ENCODE measurements around the gene HTR3E.
A peak's percentile ranks its signal among the peaks of the same experiment; 100 is the strongest.

Gene HTR3E

DNA sequence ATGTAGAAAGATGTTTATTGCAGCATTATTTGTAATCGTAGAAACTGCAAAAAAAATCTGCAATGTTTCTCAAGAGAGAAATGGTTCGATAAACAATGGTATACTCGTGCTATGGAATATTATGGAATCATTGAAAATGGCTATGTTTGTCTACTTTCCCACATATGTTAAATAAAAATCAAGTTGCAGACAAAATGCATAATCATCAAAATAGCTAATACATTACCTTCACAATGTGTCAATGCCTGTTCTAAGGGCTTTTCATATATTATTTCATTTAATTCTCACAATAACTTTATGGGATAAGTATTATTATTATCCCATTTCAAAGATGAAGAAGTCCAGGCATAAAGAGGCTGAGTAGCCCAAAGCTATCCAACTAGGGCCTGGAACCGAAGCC lies 36.1 kb downstream of the HTR3E start:
- no peak for DNase-seq (ENCODE audit: low read depth)
- H3K4me3 ChIP-seq (ENCODE audit: low read length): no peak overlapping the region
- TF ChIP-seq, protein P1, sequence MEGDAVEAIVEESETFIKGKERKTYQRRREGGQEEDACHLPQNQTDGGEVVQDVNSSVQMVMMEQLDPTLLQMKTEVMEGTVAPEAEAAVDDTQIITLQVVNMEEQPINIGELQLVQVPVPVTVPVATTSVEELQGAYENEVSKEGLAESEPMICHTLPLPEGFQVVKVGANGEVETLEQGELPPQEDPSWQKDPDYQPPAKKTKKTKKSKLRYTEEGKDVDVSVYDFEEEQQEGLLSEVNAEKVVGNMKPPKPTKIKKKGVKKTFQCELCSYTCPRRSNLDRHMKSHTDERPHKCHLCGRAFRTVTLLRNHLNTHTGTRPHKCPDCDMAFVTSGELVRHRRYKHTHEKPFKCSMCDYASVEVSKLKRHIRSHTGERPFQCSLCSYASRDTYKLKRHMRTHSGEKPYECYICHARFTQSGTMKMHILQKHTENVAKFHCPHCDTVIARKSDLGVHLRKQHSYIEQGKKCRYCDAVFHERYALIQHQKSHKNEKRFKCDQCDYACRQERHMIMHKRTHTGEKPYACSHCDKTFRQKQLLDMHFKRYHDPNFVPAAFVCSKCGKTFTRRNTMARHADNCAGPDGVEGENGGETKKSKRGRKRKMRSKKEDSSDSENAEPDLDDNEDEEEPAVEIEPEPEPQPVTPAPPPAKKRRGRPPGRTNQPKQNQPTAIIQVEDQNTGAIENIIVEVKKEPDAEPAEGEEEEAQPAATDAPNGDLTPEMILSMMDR (conservative IDR thresholded peaks at IDR 0.05; ENCODE audit: low read depth, low read length): no peak

DNA sequence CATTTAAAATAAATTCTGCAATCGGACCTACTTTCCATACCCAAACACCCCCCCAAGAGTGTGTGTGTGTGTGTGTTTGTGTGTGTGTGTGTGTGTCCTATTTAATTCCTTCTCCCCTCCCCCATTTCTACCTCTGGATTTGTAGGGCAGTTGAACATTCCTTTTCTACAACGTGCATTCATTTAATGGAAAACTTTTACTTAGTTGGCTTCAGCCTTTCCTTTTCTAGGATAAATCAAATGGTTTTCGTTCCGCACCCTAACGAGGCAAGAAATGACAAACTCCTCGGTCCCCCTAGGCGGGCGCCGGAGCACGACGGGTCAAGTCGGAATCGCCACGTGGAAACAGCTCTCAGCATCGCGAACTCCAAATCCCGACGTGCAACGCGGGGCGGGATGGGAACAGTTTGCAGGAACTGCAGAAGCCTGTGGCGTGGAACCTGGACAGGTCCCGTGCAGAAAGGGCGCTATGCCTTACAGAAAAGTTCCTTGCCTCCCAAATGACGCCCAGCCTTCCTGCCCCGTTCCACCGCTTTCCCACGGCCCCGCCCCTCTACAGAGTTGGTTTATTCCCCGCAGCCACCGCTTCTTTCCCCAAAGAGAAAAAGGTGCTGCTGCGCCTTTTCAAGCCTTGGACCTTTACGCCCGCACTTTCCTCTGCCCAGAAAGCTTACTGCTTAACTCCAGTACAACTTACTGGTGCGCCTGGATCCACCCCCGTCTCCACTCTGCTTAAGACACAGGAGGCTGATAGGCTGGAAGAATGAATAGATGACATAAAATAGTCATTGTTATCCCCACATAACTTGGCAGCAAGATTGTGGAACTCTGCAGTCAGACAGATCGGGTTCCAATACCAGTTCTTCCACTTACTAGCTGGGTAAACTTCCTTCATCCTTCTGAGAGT lies 37.2 kb downstream of the HTR3E start:
- H3K4me3 ChIP-seq (ENCODE audit: low read length): peak overlapping the region; percentile 79
- DNase-seq (ENCODE audit: low read depth): no peak
- TF ChIP-seq, protein P1 (conservative IDR thresholded peaks at IDR 0.05; ENCODE audit: low read depth, low read length): no peak

DNA sequence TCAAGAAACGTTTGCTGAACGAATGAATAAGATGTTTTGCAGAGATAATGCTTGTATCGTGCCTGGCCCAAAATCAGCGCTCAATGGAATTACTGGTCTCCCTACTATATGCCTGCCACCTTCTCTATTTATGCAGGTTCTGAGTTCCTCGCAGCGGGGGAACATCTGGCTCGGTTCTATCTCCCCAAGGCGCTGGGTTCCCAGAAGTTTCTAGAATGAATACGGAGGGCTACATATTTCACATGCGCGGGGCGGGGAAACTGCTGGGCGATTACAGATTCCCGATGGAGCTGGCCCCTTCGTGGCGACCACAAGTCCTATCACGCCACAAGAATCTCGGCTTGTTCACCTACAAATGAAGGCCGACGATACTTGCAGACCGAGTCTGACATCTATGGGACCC lies 37.9 kb downstream of the HTR3E start:
- TF ChIP-seq, protein P1 (conservative IDR thresholded peaks at IDR 0.05; ENCODE audit: low read depth, low read length): no peak
- peak overlapping the region; percentile 79 for H3K4me3 ChIP-seq (ENCODE audit: low read length)
- DNase-seq (ENCODE audit: low read depth): no peak

DNA sequence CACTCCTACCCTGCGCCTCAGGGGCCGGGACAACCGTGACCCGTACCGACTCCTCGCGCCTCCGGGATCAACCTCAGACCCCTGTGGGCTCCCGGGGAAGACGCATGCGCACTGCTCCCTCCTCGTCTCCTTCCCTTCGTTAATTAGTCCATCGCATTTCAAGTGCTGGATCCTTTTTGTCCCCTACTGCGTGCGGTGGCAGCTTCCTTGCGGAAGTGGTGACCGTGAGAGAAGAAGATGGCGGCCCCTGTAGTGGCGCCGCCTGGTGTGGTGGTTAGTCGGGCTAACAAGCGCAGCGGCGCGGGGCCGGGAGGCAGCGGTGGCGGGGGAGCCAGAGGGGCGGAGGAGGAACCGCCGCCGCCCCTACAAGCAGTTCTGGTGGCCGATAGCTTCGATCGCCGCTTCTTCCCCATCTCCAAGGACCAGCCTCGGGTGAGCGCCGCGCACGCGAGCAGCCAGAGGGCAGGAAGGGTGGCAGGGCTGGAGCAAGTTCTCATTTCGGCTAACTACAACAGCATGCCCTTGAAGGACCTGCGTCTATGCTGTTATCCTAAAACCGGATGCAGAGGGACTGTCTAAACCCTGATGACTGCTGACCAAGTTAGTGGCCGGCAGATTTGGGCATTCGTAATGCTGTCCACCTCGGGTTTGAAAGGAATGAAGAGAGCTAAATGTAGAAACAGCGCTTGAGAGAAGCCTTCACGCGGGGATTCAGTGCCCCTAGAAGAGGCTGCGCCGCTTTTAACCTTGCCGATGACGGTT lies 38.5 kb downstream of the HTR3E start, which contains the start of gene EIF2B5:
Gene EIF2B5 (plus strand): TSS at position 210 of the 762 bp plus-strand sequence. CDS start 28 bp downstream, at position 238.
- TF ChIP-seq, protein P1 (conservative IDR thresholded peaks at IDR 0.05; ENCODE audit: low read depth, low read length): peak; percentile 42
- peak; percentile 68 for DNase-seq (ENCODE audit: low read depth)
- peak within 1 kb of the TSS; percentile 79 for H3K4me3 ChIP-seq (ENCODE audit: low read length)

DNA sequence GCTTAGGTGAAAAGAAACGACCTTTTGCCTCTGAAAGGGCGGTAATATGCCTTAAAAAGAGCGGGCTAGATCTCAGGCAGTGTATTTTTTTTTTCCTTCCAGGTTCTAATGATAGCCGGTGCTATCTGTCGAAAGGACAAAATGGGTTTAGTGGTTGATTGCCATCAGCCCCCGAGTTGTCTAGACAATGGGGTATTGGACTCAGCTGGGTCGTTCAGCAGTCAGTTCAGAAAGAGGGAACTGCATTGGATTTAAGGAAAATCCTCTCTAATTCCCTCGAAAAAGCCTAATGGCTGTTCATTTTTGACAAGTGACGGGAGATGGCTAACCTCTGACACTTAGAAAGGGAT lies 39.0 kb downstream of the HTR3E start:
- TF ChIP-seq, protein P1 (conservative IDR thresholded peaks at IDR 0.05; ENCODE audit: low read depth, low read length): no peak
- H3K4me3 ChIP-seq (ENCODE audit: low read length): peak overlapping the region; percentile 79
- no peak for DNase-seq (ENCODE audit: low read depth)

DNA sequence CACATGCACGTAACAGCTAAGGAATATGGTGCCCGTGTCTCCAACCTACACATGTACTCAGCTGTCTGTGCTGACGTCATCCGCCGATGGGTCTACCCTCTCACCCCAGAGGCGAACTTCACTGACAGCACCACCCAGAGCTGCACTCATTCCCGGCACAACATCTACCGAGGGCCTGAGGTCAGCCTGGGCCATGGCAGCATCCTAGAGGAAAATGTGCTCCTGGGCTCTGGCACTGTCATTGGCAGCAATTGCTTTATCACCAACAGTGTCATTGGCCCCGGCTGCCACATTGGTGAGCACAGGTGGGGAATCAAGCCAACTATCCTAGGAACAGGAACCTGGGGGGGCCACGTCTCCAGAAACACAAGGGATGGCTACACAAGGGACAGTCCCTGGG lies 43.6 kb downstream of the HTR3E start:
- TF ChIP-seq, protein P1 (conservative IDR thresholded peaks at IDR 0.05; ENCODE audit: low read depth, low read length): no peak
- H3K4me3 ChIP-seq (ENCODE audit: low read length): no peak overlapping the region
- no peak for DNase-seq (ENCODE audit: low read depth)
